SU-DHL-6 (cell line): ENCODE data around the gene PYGB.

ENCODE experiments used
- CTCF ChIP-seq: fragments of 200-600 bp; sonication (generic); IDR thresholded peaks from one replicate; pipeline ENCODE4 v1.5.1; 2017; ENCODE audit warnings: antibody characterized with exemption, mild to moderate bottlenecking, low read length, moderate library complexity; ENCODE audit not compliant: insufficient read depth, poor library complexity, severe bottlenecking
- EZH2phosphoT487 ChIP-seq: fragments of 200-600 bp; sonication (generic), shearing (Covaris generic); conservative IDR thresholded peaks from 2 replicates; pipeline ENCODE4 v1.6.1; 2018; ENCODE audit warnings: mild to moderate bottlenecking, antibody characterized with exemption, low read length, moderate library complexity, mixed read lengths

GRCh38 chr20:25273046-25273445 lies 25.2 kb downstream of the PYGB start:
- no peak for TF ChIP-seq CTCF
- TF ChIP-seq EZH2phosphoT487 = no peak
